HG03103 (cell line): Measurements from ENCODE around the gene MLEC.
"Not testable (repeated sequence)": the region's sequence is repeated elsewhere in the genome, so short reads cannot be mapped to it uniquely, and the experiment has no call there.

Experiments
- ATAC-seq: cut with Tn5 transposase; IDR thresholded peaks from one replicate; pipeline ENCODE4 v1.9.1; 2021; ENCODE audit warnings: low read depth; ENCODE audit not compliant: unreplicated experiment

The MLEC gene

GRCh38 chr12:120661432-120661831 is 25.5 kb upstream of the MLEC start:
- no peak for ATAC-seq

GRCh38 chr12:120662879-120663278 is 24.1 kb upstream of the MLEC start:
- peak; percentile 75 for ATAC-seq

DNA sequence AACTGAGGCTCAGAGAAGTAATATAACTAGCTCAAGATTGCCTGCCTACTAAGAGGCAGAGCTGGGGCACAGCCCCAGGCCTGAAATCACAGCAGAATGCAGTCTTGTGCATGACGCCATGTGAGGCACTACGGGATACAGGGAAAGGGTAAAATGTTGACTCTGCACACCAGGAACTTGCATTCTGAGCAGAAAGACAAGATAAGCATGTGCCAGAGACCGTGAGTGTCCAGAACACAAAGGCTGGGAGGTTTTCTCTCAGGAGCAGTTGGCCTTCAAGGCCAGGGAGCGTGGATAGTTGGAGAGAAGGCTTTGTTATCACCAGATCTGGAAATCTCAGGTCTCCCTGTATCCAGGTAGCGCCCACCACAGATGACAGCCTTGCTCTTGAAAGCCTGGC is 23.2 kb upstream of the MLEC start:
- no peak for ATAC-seq

DNA sequence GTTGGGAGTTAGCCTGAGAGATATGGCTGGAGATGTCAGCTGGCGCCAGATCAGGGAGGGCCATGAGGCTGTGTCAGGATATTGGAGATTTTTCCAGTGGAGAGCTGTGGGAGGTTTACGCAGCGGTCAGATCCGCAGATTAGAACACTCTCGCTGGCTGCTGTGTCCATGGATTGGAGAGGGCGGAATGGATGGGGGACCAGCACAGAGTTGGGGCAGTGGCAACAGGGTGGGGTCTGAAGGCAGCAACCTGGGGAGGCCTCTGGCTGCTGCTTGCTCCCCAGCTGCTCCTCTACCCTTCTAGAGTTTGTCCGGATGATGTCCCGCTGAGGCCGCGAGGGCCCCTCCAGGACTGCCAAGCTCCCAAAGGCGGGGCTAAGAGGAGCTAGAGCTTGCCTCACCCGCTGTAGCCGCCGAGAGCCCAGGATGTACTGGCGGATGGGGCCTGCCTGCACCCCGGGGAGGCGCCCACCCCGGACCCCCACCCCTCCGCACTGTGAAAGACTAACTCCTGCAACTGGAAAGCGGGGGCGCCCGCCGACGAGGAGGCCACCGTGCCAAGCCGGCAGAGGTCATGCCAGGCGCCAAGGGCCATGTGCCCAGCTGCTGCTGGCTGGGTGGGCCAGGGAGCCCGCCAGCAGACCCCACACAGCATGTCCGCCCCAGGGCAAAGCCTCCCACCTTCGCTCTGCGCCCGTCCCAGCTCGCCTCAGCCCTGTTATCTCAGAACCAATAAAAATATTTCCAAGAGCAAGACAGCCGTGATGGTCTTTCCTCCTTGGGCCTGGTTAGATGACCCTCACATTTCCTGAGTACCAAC is 20.2 kb upstream of the MLEC start:
- ATAC-seq: no peak

- no peak for ATAC-seq
Observed at GRCh38 chr12:120668091-120668867, 18.7 kb upstream of the MLEC start.

GRCh38 chr12:120668868-120669840 is 17.8 kb upstream of the MLEC start:
- peak; percentile 49 for ATAC-seq

- not testable (repeated sequence) for ATAC-seq
Observed at GRCh38 chr12:120670237-120670636, 16.7 kb upstream of the MLEC start.

DNA sequence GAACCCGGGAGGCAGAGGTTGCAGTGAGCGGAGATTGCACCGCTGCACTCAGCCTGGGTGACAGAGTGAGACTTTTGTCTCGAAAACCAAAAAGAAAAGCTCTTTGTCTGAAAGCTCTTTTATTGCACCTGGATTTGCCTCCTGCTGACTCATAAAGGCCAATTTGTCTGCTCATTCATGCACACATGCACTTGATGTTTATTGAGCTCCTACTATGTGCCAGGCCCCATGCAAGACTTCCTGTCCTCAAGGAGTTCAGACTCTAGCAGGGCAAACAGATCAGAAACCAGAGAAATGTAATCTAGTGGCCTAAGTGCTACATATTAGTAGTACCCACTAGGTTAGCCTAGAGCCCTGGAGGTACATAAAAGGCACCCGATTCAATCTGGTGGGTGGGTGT is 16.3 kb upstream of the MLEC start:
- ATAC-seq: no peak

- ATAC-seq: no peak
Observed at GRCh38 chr12:120674097-120674636, 12.8 kb upstream of the MLEC start.

DNA sequence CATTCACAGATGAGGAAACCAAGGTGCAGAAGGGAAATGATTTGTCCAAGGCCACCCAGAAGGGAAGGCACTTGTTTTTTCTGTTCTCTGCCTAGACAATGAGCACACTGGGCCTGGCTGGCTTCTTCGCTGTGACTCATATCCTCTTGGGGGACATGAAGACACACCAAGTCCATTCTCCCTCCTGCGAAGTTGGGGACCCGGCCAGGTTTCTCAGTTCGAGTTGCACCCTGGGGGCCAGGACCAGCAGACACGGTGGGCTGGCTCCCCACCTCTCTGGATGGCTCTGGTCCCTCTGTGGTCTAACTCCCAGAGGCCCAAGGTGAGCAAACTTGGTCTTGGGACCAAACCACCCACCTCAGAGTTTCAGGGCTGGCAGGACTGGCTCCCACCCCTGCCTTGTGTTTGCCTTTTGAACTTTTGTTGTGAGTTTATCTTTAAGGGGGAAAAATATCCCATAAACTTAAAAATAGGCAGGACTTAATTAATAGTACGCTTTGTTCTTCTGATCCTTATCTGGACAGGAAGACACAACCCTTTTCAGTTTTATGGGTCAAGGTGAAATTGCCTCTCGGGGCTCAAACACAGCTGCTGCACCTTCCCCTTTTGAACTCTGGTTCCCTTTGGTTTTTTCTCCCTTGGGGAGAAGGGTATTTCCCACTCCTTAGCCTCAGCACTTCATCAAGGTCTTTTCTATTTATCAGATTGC is 9.0 kb upstream of the MLEC start:
- no peak for ATAC-seq

GRCh38 chr12:120678572-120678971 is 8.4 kb upstream of the MLEC start:
- ATAC-seq: no peak

DNA sequence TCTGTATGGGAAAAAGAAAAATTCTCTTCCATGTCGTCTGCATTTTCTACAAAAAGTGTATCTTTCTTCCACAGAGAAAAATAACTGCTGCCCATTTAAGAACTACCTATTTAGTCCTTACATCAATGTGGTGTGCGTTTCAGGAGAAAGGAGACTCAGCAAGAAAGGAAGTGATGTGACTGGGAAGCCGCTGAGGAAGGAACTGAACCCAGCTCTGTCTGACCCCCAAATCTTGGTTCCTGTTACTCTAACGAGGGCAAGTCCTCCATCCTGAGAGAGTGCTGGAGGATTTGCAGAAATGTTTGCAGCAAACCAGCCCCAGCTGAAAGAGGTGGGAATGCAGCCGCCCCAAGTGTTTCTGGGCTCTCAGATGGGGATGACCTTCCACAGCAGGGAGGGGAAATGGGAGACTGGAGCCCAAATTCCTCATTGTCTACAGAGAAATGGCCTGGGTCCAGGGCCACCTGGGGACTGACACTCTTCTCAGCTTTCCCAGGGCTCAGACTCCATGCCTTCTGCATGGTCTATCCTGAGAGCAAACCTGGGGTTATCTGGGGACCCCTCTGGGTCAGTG is 6.7 kb upstream of the MLEC start:
- no peak for ATAC-seq

- ATAC-seq: no peak
Observed at GRCh38 chr12:120684523-120684932, 2.4 kb upstream of the MLEC start.

GRCh38 chr12:120685522-120685921 is 1.4 kb upstream of the MLEC start:
- no peak for ATAC-seq

GRCh38 chr12:120686151-120686689 is 729 bp upstream of the MLEC start:
- peak; percentile 63 for ATAC-seq

DNA sequence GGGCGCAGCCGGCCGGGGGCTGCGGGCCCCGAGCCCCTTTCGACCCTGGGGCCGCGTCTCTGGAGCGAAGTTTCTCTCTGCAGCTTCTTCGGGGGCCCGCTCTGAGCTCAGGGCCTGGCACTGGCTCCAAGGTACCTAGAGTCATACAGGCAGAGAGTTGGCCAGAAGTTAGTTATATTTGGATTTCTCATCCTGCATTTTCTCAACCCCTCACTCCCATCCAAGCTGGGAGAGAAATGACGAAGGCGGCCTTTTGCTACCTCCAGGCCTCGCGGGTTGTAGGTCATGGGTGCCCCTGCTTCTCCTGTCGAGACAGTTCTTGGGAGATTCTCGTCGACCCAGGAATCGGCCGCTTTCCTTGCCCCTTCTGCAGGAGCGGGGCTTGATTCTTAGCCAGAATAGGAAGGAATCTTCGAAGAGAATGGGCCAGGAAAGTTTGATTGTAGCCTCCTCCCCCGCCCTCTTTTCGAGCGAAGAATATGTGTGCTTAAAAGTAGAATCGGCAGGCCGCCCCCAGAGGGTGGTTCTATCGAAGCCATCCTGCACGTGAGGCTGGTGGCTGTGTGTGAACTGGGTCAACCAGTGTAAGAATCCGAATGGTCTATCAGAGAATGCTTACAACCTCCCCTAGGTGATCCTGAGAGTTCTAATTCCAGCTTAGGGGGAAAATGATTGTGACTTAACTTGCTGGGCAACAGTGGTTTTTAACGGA is 785 bp downstream of the MLEC start:
- ATAC-seq: no peak

DNA sequence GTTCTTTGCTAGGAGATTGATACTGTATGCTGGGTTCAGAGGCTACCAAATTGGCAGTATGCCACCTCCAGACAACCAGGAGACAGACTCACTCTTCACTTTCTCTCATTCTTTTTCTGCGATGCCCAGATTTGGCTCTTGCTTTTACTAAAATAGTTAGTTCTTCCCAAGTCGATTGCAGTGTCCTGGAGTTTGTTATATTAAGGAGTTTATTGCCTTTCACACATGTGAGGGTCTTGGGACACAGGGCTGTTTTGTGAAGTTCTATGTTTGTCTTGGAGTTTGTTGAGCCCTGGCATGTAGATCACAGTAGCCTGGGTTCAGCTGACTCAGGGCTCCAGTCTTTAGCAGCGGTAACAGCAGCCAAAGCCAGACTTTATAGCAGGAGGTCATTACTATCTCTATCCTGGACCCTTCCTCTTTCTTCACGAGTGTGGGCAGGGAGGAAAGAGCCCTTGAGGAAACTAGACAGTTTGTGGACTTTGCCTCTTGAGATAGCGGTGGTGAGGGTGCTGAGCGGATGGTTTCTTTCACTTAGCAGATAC is 1.6 kb downstream of the MLEC start:
- no peak for ATAC-seq

DNA sequence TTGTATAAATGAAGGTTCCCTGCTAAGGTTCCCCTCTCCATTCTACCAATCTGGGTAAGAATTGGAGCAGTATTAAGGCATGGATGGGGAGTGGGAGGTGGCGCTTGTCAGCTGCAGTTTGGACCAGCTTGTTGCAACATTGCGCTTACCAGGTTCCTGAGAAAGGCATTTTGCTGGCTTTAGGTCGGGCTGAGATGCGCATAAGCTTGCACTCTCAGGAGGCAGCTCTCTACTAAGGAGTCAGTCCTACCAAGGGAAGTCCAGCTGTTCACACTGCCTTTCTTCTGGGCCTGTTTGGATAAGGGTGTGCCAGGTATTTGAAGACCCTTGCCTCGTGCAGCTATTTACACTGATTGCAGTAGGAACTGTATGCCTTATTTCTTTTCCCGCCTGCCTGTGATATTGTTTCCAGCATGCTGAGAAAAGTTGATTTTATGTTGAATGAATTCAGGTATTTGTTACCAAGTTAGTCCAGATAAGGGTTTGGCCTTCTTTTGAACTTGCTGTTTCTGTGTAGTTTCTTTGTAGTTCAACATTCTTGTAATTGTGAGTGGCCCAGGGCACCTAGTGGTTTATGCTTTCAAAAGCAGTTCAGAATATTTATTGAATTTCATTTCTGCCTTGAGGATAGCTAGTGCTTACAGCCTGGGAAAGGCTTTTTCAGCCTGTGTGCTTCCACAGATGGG is 2.6 kb downstream of the MLEC start:
- ATAC-seq: no peak
